Measurements from ENCODE around the gene PLOD2.

PLOD2 gene

GRCh38 chr3:146093896-146094295 lies 67.1 kb downstream of the PLOD2 start:
- DNase-seq: no peak

- DNase-seq: no peak
These were observed 68.8 kb downstream of the PLOD2 start for GRCh38 chr3:146092230-146092629.

- DNase-seq: no peak
These were observed 69.6 kb downstream of the PLOD2 start for GRCh38 chr3:146091397-146091796.

- no peak for DNase-seq
These were observed 70.5 kb downstream of the PLOD2 start for GRCh38 chr3:146090521-146090920.

GRCh38 chr3:146088840-146089239 lies 72.1 kb downstream of the PLOD2 start:
- no peak for DNase-seq

- no peak for DNase-seq
These were observed 73.9 kb downstream of the PLOD2 start for GRCh38 chr3:146087116-146087515.

- DNase-seq: no peak
These were observed 74.8 kb downstream of the PLOD2 start for GRCh38 chr3:146086211-146086610.

GRCh38 chr3:146085678-146086077 lies 75.3 kb downstream of the PLOD2 start:
- no peak for DNase-seq

- no peak for DNase-seq
These were observed 80.4 kb downstream of the PLOD2 start for GRCh38 chr3:146080578-146080977.

GRCh38 chr3:146078031-146078430 lies 83.0 kb downstream of the PLOD2 start:
- no peak for DNase-seq

- DNase-seq: no peak
These were observed 83.8 kb downstream of the PLOD2 start for GRCh38 chr3:146077181-146077580.

- DNase-seq: no peak
These were observed 88.2 kb downstream of the PLOD2 start for GRCh38 chr3:146072824-146073223.

GRCh38 chr3:146072061-146072460 lies 88.9 kb downstream of the PLOD2 start:
- no peak for DNase-seq

GRCh38 chr3:146071632-146072031 lies 89.4 kb downstream of the PLOD2 start:
- DNase-seq: no peak

- no peak for DNase-seq
These were observed 93.9 kb downstream of the PLOD2 start for GRCh38 chr3:146067048-146067447.

- no peak for DNase-seq
These were observed 95.4 kb downstream of the PLOD2 start for GRCh38 chr3:146065573-146066006.

- no peak for DNase-seq
These were observed 102.7 kb downstream of the PLOD2 start for GRCh38 chr3:146058241-146058640.

- no peak for DNase-seq
These were observed 108.1 kb downstream of the PLOD2 start for GRCh38 chr3:146052791-146053310.

GRCh38 chr3:146052056-146052790 lies 108.8 kb downstream of the PLOD2 start:
- no peak for DNase-seq

- DNase-seq: no peak
These were observed 110.3 kb downstream of the PLOD2 start for GRCh38 chr3:146050691-146051090.

GRCh38 chr3:146047485-146047884 lies 113.5 kb downstream of the PLOD2 start:
- DNase-seq: no peak

GRCh38 chr3:146044046-146044445 lies 116.9 kb downstream of the PLOD2 start:
- no peak for DNase-seq

- DNase-seq: no peak
These were observed 120.4 kb downstream of the PLOD2 start for GRCh38 chr3:146040630-146041029.

- no peak for DNase-seq
These were observed 123.3 kb downstream of the PLOD2 start for GRCh38 chr3:146037697-146038096.

GRCh38 chr3:146036281-146036680 lies 124.7 kb downstream of the PLOD2 start:
- no peak for DNase-seq

Data from stimulated activated naive CD4-positive, alpha-beta T cell treated with Interleukin-2 at 50 U/mL for 16 hours (primary cell).